Body of pancreas (tissue), 4 donors: ENCODE measurements around the gene SESTD1. TPM values are rescaled to one million over a fixed set of nuclear protein-coding genes. Genes with fewer than 3 reads are reported as not detected.
"Not testable (repeated sequence)": the region's sequence is repeated elsewhere in the genome, so short reads cannot be mapped to it uniquely, and the experiment has no call there.

Source experiments
- ATAC-seq: fragments of 150-250 bp; one replicate; pipeline ENCODE4 v1.9.1; 2016
- DNase-seq, 4 donors: peaks; one replicate each; pipeline ENCODE4 v3.0.0-alpha.2; 2019
- H3K27ac ChIP-seq, 4 donors: fragments of 200-600 bp; sonication (generic); 1 replicate in 3 of 4; 2 replicates in 1 of 4; pipeline versions ENCODE4 v1.5.1 to v1.6.1; 2016 to 2019; ENCODE audit warnings: mild to moderate bottlenecking in 1 of 4, mixed read lengths in 1 of 4, moderate library complexity in 1 of 4
- H3K27me3 ChIP-seq, 2 donors: fragments of 200-600 bp; sonication (generic); one replicate each; pipeline ENCODE4 v1.6.0; 2016; ENCODE audit warnings: mild to moderate bottlenecking in 1 of 2
- H3K36me3 ChIP-seq, 2 donors: fragments of 200-600 bp; sonication (generic); replicated peaks in 1 of 2; 2 replicates each; pipeline ENCODE4 v1.5.1; 2016; ENCODE audit warnings: low read depth in 2 of 2; ENCODE audit not compliant: insufficient read depth in 1 of 2
- H3K4me1 ChIP-seq: fragments of 200-600 bp; sonication (generic); one replicate; pipeline ENCODE4 v1.6.0; 2016
- H3K4me3 ChIP-seq, 2 donors: fragments of 200-600 bp; sonication (generic); 1 replicate in 1 of 2; 2 replicates in 1 of 2; pipeline ENCODE4 v1.5.1; 2016 to 2019
- H3K9me3 ChIP-seq, 3 donors: fragments of 200-600 bp; sonication (generic); 1 replicate in 2 of 3; 2 replicates in 1 of 3; pipeline ENCODE4 v1.5.1; 2016
- CTCF ChIP-seq, 7 experiments: fragments of 450-650 bp in 4 of 7; fragments of 200-600 bp in 3 of 7; sonication (generic) in 3 of 7; IDR thresholded peaks; one replicate each; pipeline ENCODE4 v1.5.1; 2016 to 2019; ENCODE audit warnings: antibody characterized with exemption in 7 of 7
- POLR2A ChIP-seq, 3 donors: fragments of 450-650 bp; IDR thresholded peaks; one replicate each; pipeline ENCODE4 v1.6.1; 2016; ENCODE audit warnings: antibody characterized with exemption in 3 of 3, mild to moderate bottlenecking in 2 of 3
- WGBS, 2 donors: methylation state at CpG; one replicate each; pipeline ENCODE4 v1.1.5; 2017; 5-methylcytosine and 5-hydroxymethylcytosine counted together
- intact Hi-C: fragments of 100-400 bp; cut with DNase I; formaldehyde crosslinking; loops from one replicate; pipeline ENCODE4 v1.15.1; 2023
- total RNA-seq, 2 donors: library from RNA; depleted of rRNA; stranded (reverse); fragments of >200 nt; gene quantifications; one replicate each; pipeline ENCODE4 v1.1.0, GENCODE V29; 2016

Gene SESTD1
- total RNA-seq, 2 donors from 2014 or later: 13.2 to 24.4 TPM

- intact Hi-C loops: no loop called here
- Histone ChIP-seq H3K9me3 (no peaks in the 10 kb centered on the region), H3K36me3 (no peaks in the 10 kb centered on the region), H3K27me3 (no peaks in the 10 kb centered on the region), H3K4me1 (no peaks in the 10 kb centered on the region), H3K4me3 (no peak overlapping the region), H3K27ac (no peak overlapping the region)
- 85 to 92% methylated on average over 1 of the region's 1 CpG for WGBS, 2 donors
- no peak for DNase-seq
- ATAC-seq: no peak
- no peak for TF ChIP-seq CTCF (IDR thresholded peaks at IDR 0.05)
- TF ChIP-seq POLR2A (IDR thresholded peaks at IDR 0.05): no peak
These were observed 194.9 kb downstream of the SESTD1 start for GRCh38 chr2:179069685-179070084.

DNA sequence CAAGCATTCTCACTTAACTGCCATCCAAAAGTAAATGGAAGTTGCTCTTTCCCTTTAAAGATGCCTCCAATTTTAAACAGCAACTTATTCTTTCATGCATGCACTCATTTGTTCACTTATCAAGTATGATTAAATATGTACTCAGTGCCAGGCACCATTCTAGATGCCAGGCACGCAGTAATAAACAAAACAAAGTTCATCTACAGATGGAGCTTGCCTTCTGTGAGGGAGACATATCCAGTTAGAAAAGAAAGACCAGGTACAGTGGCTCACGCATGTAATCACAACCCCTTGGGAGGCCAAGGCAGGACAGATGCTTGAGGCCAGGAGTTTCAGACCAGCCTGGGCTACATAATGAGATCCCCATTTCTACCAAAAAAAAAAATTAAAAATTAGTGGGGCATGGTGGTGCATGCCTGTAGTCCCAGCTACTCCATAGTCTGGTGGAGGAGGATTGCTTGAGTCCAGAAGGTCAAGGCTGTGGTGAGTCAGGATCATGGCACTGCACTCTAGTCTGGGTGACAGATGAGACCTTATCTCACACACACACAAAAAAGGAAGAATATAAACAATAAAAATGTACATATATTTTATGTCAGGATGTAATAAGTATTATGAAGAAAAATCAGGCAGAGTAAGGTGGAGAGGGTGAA is 195.5 kb downstream of the SESTD1 start:
- intact Hi-C loops: no loop called here
- no peaks in the 10 kb centered on the region for H3K36me3 ChIP-seq
- ATAC-seq: no peak
- no peaks in the 10 kb centered on the region for H3K4me1 ChIP-seq
- H3K9me3 ChIP-seq: no peaks in the 10 kb centered on the region
- H3K4me3 ChIP-seq: no peak overlapping the region
- H3K27me3 ChIP-seq: no peaks in the 10 kb centered on the region
- TF ChIP-seq POLR2A (IDR thresholded peaks at IDR 0.05): no peak
- DNase-seq: no peak
- WGBS, 2 donors: 37 to 49% methylated on average over 2 of the region's 2 CpGs
- no peak overlapping the region for H3K27ac ChIP-seq

GRCh38 chr2:179059026-179059700 is 205.5 kb downstream of the SESTD1 start:
- TF ChIP-seq CTCF (IDR thresholded peaks at IDR 0.05): no peak
- no peak for TF ChIP-seq POLR2A (IDR thresholded peaks at IDR 0.05)
- no peaks in the 10 kb centered on the region for H3K36me3 ChIP-seq
- H3K27me3 ChIP-seq: no peaks in the 10 kb centered on the region
- DNase-seq (no peak), ATAC-seq (no peak)
- H3K27ac ChIP-seq: peak overlapping the region in 2 of 4 donors; percentile 53 to 62
- no peaks in the 10 kb centered on the region for H3K9me3 ChIP-seq
- 83 to 94% methylated on average over 2 of the region's 2 CpGs for WGBS, 2 donors
- no peaks in the 10 kb centered on the region for H3K4me1 ChIP-seq
- intact Hi-C loops: no loop called here
- H3K4me3 ChIP-seq: no peak overlapping the region

DNA sequence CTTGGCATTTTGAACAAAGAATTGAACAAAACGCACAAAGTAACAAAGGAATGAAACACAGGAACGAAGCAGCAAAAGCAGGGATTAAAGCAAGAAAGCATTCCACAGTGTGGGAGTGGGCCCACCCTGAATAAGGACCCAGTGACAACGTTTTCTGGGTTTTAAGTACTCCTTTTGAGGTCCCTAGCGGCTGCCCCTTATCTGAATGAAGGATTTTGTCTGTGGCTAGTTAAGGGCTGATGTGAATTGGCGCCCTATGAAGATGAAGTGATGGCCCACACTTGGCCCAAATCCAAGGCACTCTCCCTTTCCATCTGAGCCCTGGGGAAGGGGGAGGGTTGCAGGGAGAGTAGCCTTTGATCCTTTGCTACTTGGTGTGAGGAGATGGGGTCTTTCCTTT is 206.9 kb downstream of the SESTD1 start:
- no peaks in the 10 kb centered on the region for H3K4me1 ChIP-seq
- no peak for ATAC-seq
- no peaks in the 10 kb centered on the region for H3K27me3 ChIP-seq
- no peak for DNase-seq
- no peaks in the 10 kb centered on the region for H3K9me3 ChIP-seq
- no peaks in the 10 kb centered on the region for H3K36me3 ChIP-seq
- no peak for TF ChIP-seq CTCF (IDR thresholded peaks at IDR 0.05)
- no peak for TF ChIP-seq POLR2A (IDR thresholded peaks at IDR 0.05)
- no peak overlapping the region for H3K4me3 ChIP-seq
- WGBS, 2 donors: 83 to 87% methylated on average over 5 of the region's 5 CpGs
- intact Hi-C loops: no loop called here
- H3K27ac ChIP-seq: peak overlapping the region in 2 of 4 donors; percentile 53 to 62

DNA sequence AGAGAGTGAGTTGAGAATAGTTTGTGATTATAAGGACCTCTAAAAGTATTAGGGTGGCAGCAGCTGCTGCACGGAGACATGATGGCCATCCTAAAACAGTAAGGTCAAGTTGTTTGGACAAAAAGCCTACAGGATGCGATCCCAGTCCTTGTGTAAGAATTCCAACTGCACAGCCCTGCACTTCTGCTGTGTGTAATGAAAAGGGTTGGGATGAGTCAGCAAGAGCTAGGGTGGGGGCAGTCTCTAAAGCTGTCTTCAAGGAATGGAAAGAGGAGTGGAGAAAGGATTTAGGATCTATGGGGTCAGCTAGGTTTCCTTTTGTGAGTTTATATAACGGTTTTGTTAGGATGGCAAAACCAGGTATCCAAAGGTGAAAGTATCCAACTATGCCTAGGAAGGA is 211.1 kb downstream of the SESTD1 start:
- H3K27me3 ChIP-seq, H3K27ac ChIP-seq, H3K9me3 ChIP-seq, ATAC-seq, H3K36me3 ChIP-seq, H3K4me3 ChIP-seq, intact Hi-C loops, DNase-seq: not testable (repeated sequence)
- peaks cover 11% of the 10 kb centered on the region for H3K4me1 ChIP-seq
- WGBS, 2 donors: 84 to 86% methylated on average over 3 of the region's 3 CpGs

Other genes with a start within 250 kb of the SESTD1 start
- 10 to 100 TPM; 13.7 to 19.4 TPM for gene CCDC141, start 214.7 kb downstream of the SESTD1 start, total RNA-seq